K562 (cell line): ENCODE results near the gene RILP. TPM values are rescaled to one million over a fixed set of nuclear protein-coding genes. Genes with fewer than 3 reads are reported as not detected.

Source experiments
- ARID1B ChIP-seq: fragments of 450-650 bp; IDR thresholded peaks from 2 replicates; pipeline ENCODE4 v1.6.1; 2016; ENCODE audit warnings: antibody characterized with exemption, mild to moderate bottlenecking, inconsistent platforms
- ATF3 ChIP-seq, 2 experiments: fragments of 450-650 bp in 1 of 2; sonication (generic) in 1 of 2; formaldehyde crosslinking in 1 of 2; IDR thresholded peaks in 1 of 2; conservative IDR thresholded peaks in 1 of 2; 2 replicates each; pipeline versions ENCODE4 v1.6.1 to v1.8.1; 2016 to 2023; ENCODE audit warnings: mild to moderate bottlenecking in 2 of 2, moderate library complexity in 2 of 2, inconsistent platforms in 1 of 2, missing genetic modification reagents in 1 of 2
- COPS2 ChIP-seq: fragments of 450-650 bp; conservative IDR thresholded peaks from 2 replicates; pipeline ENCODE4 v1.6.1; 2016; ENCODE audit warnings: mild to moderate bottlenecking, moderate library complexity
- CREB3 ChIP-seq: fragments of 450-650 bp; conservative IDR thresholded peaks from 2 replicates; pipeline ENCODE4 v1.6.1; 2016; ENCODE audit warnings: missing genetic modification characterization, low read depth, mild to moderate bottlenecking, missing compliant biosample characterization, moderate library complexity
- DPF2 ChIP-seq: fragments of 450-650 bp; IDR thresholded peaks from 2 replicates; pipeline ENCODE4 v1.6.1; 2016
- ELF1 ChIP-seq: fragments of 200-800 bp; sonication (Bioruptor generic); IDR thresholded peaks from 2 replicates; pipeline ENCODE4 v1.6.1; 2016; ENCODE audit warnings: missing genetic modification characterization, missing compliant biosample characterization
- EP300 ChIP-seq: IDR thresholded peaks from 2 replicates; pipeline ENCODE4 v1.6.1; 2012; ENCODE audit warnings: low read length, improper control_type of control experiment
- EP400 ChIP-seq: fragments of 450-650 bp; IDR thresholded peaks from 2 replicates; pipeline ENCODE4 v1.6.1; 2017; ENCODE audit warnings: antibody characterized with exemption, mild to moderate bottlenecking, moderate library complexity
- ETV5 ChIP-seq: sonication (generic); formaldehyde crosslinking; IDR thresholded peaks from 2 replicates; pipeline ENCODE4 v1.4.0; 2020; ENCODE audit warnings: low read depth, mild to moderate bottlenecking, missing genetic modification reagents
- FOSL1 ChIP-seq: fragments of 200-800 bp; sonication (Bioruptor generic); conservative IDR thresholded peaks from 2 replicates; pipeline ENCODE4 v1.6.1; 2016; ENCODE audit warnings: missing genetic modification characterization, missing compliant biosample characterization
- HDAC2 ChIP-seq: fragments of 450-650 bp; IDR thresholded peaks from 2 replicates; pipeline ENCODE4 v1.6.1; 2016; ENCODE audit warnings: mild to moderate bottlenecking
- JUN ChIP-seq, 2 experiments: sonication (generic) in 1 of 2; formaldehyde crosslinking in 1 of 2; IDR thresholded peaks; 2 replicates each; pipeline versions ENCODE4 v1.6.1 to v1.8.0; 2012 to 2022; ENCODE audit warnings: borderline replicate concordance in 2 of 2, mild to moderate bottlenecking in 2 of 2, improper control_type of control experiment in 1 of 2, low read depth in 1 of 2, low read length in 1 of 2, missing genetic modification reagents in 1 of 2
- NRF1 ChIP-seq, 2 experiments: fragments of 450-650 bp; IDR thresholded peaks in 1 of 2; conservative IDR thresholded peaks in 1 of 2; 2 replicates each; pipeline ENCODE4 v1.6.1; 2014; ENCODE audit warnings: mild to moderate bottlenecking in 2 of 2
- RAD51 ChIP-seq: fragments of 450-650 bp; IDR thresholded peaks from 2 replicates; pipeline ENCODE4 v1.7.1; 2016; ENCODE audit warnings: low read depth, mild to moderate bottlenecking, borderline replicate concordance
- SAFB ChIP-seq: fragments of 200-400 bp; formaldehyde crosslinking; IDR thresholded peaks from 2 replicates; pipeline ENCODE4 v1.6.1; 2017; ENCODE audit warnings: low read depth, low read length, borderline replicate concordance
- SAFB2 ChIP-seq: fragments of 200-400 bp; formaldehyde crosslinking; IDR thresholded peaks from 2 replicates; pipeline ENCODE4 v1.6.1; 2018; ENCODE audit warnings: borderline replicate concordance, low read length, low read depth, moderate library complexity; ENCODE audit not compliant: severe bottlenecking
- YY1 ChIP-seq, 3 experiments: IDR thresholded peaks; 2 replicates each; pipeline ENCODE4 v1.6.1; 2011; ENCODE audit warnings: low read length in 2 of 3, mild to moderate bottlenecking in 2 of 3, moderate library complexity in 2 of 3, borderline replicate concordance in 1 of 3, control low read depth in 1 of 3, low read depth in 1 of 3; ENCODE audit not compliant: insufficient read depth in 3 of 3, insufficient replicate concordance in 2 of 3, control insufficient read depth in 1 of 3, insufficient read length in 1 of 3; ENCODE audit errors: extremely low read depth in 1 of 3
- ZMIZ1 ChIP-seq, 2 experiments: fragments of 150-350 bp in 1 of 2; IDR thresholded peaks; 2 replicates each; pipeline ENCODE4 v1.6.1; 2012 to 2016; ENCODE audit warnings: low read depth in 2 of 2, low read length in 2 of 2, mild to moderate bottlenecking in 1 of 2, moderate library complexity in 1 of 2
- ZNF121 ChIP-seq: sonication (generic); formaldehyde crosslinking; conservative IDR thresholded peaks from 2 replicates; pipeline ENCODE4 v1.8.0; 2022; ENCODE audit warnings: missing genetic modification reagents
- polyA plus RNA-seq, 8 experiments: library from polyadenylated mRNA; depleted of rRNA in 4 of 8; stranded (reverse) in 5 of 8; unstranded in 3 of 8; fragments of >200 nt; fragmentation: Nextera tagmentation in 2 of 8; fragmentation: Illumina TruSeq in 1 of 8; extraction: Ambion mirVana in 2 of 8; extraction: Trizol in 1 of 8; gene quantifications; 2 replicates each; pipeline versions ENCODE4 v1.2.1 to v1.2.3, GENCODE V29; 2011 to 2014; ENCODE audit warnings: inconsistent platforms in 1 of 8, missing spikeins in 1 of 8
- total RNA-seq, 7 experiments: library from RNA; depleted of rRNA in 6 of 7; stranded (reverse); fragments of >200 nt in 6 of 7; fragmentation: Illumina TruSeq in 2 of 7; extraction: Trizol in 2 of 7; gene quantifications; 2 replicates each; pipeline versions ENCODE4 v1.2.1 to v1.2.3, GENCODE V29; 2011 to 2021; ENCODE audit warnings: low replicate concordance in 1 of 7
- TF ChIP-seq, protein P1 (sequence below): sonication (generic); formaldehyde crosslinking; IDR thresholded peaks from 2 replicates; pipeline ENCODE4 v1.9.0; 2022; ENCODE audit warnings: mild to moderate bottlenecking, missing genetic modification reagents

RILP gene
- total and polyA plus RNA-seq, 9 of the 15 experiments (the other 6 are each of a cell fraction or from before 2014, with no cell fraction given), result 0.75 to 54.9 (median 27.8) TPM

DNA sequence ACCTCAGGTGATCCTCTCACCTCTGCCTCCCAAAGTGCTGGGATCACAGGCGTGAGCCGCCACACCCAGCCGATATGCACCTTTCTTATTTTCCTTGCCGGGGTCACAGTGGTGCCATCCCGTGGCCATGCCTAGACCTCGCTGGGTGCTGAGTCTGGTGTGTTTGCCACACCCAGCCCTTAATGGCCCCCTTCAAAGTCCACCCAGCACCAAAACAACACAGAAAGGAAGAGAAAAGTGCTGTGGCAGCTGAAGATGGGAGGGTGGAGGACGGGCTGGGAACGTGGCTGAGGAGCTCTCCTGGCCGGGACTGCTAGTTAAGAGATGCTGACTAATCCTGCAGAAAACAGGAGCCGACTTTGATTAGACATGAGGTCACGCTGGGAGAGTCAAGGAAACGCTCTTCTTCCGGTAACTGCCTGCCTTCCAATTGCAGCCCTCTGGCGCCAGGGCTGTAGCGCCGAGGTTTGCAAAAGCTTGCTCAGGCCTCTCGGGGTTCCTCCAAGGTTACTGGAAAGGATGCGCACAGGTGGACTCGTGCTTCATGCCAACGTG, 32.0 kb downstream of the RILP start (continued):
- no peak for TF ChIP-seq ZMIZ1 (IDR thresholded peaks at IDR 0.05; ENCODE audit: low read depth in 2 of 2, low read length in 2 of 2)
- TF ChIP-seq ARID1B, result no peak; the same call in 1 of the 2 replicates
- TF ChIP-seq HDAC2, result peak; percentile 54; the same call in 1 of the 2 replicates
- TF ChIP-seq ELF1 (tag), result peak; percentile 81
- peak in 1 of 3 experiments; percentile 6 for TF ChIP-seq YY1 (IDR thresholded peaks at IDR 0.05; ENCODE audit: borderline replicate concordance in 1 of 3, control insufficient read depth in 1 of 3, extremely low read depth in 1 of 3, insufficient read depth in 3 of 3, insufficient read length in 1 of 3, insufficient replicate concordance in 2 of 3, low read depth in 1 of 3, low read length in 2 of 3)
- peak; percentile 65; the same call in 1 of the 2 replicates for TF ChIP-seq EP400
- peak; percentile 25 to 54; a peak in 3 of 4 replicates for TF ChIP-seq NRF1 (conservative IDR thresholded peaks at IDR 0.05 in 1 of 2, IDR thresholded peaks at IDR 0.05 in 1 of 2)
- no peak for TF ChIP-seq RAD51
- no peak for TF ChIP-seq SAFB2
- TF ChIP-seq SAFB, result no peak
- TF ChIP-seq EP300, result peak; percentile 68; the same call in 1 of the 2 replicates
- no peak for TF ChIP-seq CREB3 (tag)
- TF ChIP-seq ETV5 (CRISPR knock-in tag), result 0 out of 2 replicates have a peak, but pooled peaks have one; percentile 47
- TF ChIP-seq FOSL1, result peak; percentile 49
- TF ChIP-seq ATF3 (IDR thresholded peaks at IDR 0.05), result peak; percentile 79
- TF ChIP-seq ATF3 (CRISPR knock-in tag; conservative IDR thresholded peaks at IDR 0.05), result no peak
- peak; percentile 66; the same call in 1 of the 2 replicates for TF ChIP-seq JUN (IDR thresholded peaks at IDR 0.05; ENCODE audit: borderline replicate concordance, low read depth, low read length)
- TF ChIP-seq JUN (CRISPR knock-in tag; IDR thresholded peaks at IDR 0.05; ENCODE audit: borderline replicate concordance), result no peak
- TF ChIP-seq, protein P1, sequence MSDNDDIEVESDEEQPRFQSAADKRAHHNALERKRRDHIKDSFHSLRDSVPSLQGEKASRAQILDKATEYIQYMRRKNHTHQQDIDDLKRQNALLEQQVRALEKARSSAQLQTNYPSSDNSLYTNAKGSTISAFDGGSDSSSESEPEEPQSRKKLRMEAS (CRISPR knock-in tag), result peak; percentile 38; the same call in 1 of the 2 replicates
- no peak for TF ChIP-seq ZNF121 (CRISPR knock-in tag)
- no peak for TF ChIP-seq COPS2
- 0 out of 2 replicates have a peak, but pooled peaks have one; percentile 65 for TF ChIP-seq DPF2
